GM21526 (cell line): ENCODE results near the gene GDPD4.

ENCODE experiments used
- ATAC-seq: cut with Tn5 transposase; IDR thresholded peaks from one replicate; pipeline ENCODE4 v1.9.1; 2021; ENCODE audit warnings: moderate library complexity; ENCODE audit not compliant: unreplicated experiment, low FRiP score

The GDPD4 gene

GRCh38 chr11:77179681-77180080 lies 121.8 kb downstream of the GDPD4 start:
- no peak for ATAC-seq

DNA sequence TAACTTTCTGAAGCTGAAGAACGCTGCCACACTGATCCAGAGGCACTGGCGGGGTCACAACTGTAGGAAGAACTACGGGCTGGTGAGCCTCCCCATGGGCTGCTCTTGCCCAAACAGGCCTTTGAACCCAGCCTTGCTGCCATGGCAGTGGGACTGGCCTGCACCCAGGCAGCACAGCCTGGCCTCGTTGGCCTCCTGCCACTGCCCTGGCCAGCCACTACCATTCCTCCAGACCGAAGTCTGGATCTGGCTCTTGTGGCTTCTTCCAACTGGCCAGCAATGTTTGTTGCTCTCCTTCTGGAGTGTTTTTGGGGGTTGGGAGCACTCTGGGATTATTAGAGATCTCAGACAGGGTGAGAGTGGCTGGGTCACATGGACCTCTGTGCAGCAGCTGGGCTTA lies 122.4 kb downstream of the GDPD4 start:
- no peak for ATAC-seq

GRCh38 chr11:77178150-77178549 lies 123.3 kb downstream of the GDPD4 start:
- ATAC-seq: no peak

DNA sequence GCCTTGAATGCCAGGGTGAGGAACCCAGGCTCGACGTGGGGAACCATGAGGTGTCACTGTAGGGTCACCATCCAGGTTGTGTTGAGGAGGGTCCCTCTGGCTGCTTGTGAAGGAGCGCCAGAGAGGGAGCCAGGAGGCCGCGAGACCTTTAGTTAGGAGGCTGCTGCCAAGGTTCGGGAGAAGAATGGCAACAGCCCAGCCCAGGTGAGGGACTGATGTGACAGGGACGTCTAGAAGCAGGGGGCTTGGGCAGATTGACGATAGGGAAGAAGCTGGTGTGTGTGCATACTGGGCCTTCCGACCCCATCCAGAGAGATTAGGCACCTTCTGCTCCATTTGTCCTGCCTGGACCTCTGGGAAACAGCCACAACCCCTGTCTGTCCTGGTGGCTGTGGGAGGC lies 124.5 kb downstream of the GDPD4 start:
- no peak for ATAC-seq

GRCh38 chr11:77175869-77176539 lies 125.5 kb downstream of the GDPD4 start:
- ATAC-seq: no peak

DNA sequence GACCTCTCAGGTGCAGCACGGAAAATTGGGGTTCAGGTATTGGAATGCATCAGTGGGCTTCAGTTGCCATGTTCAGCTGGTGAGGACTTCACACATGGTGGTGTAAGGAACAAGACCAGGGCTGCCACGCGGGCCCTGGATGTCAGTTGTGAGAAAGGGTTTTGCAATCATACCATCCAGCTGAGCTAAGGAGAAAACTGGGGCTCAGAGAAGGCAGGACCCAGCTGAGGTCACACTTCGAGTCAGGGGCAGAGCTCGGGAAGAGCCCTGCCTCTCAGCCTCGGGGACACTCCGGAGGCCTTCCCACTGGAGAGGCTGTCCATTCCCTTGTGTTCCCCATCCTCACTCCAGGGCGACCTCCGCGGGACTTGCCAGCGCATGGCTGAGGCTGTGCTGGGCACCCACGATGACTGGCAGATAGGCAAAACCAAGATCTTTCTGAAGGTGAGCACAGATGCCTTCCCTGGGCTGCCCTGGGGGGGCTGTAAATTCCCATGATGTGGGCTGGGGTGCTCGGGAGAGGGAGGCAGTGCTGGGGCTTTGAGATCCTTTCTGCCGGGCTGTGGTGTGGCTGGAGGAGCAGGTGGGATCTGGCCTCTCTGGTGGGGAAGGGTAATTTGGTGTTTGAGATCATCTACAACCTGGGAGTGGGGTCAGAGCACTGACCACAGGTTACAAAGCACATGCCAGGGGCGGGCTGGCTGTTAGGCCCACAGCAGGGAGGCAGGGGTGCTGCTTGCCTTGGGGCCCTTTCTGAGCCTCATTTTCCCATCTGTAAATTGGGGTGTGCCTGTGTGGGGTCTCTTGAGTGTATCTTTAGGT lies 126.3 kb downstream of the GDPD4 start:
- ATAC-seq: no peak

DNA sequence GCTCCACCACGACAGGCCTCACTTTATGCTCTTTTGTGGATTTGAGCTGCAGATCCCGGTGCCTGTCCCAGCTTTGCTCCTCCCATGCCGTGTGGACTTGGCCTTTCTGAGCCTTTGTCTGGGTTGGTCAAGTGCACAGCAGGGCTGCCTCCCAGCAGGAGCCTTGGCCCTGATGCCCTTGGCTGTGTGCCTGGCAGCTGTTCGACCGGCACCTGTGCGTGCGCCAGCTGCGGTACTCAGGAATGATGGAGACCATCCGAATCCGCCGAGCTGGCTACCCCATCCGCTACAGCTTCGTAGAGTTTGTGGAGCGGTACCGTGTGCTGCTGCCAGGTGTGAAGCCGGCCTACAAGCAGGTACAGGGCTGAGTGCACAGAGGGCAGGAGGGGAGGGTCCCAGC lies 126.9 kb downstream of the GDPD4 start:
- no peak for ATAC-seq

- no peak for ATAC-seq
These were observed 128.0 kb downstream of the GDPD4 start for GRCh38 chr11:77173494-77173893.

DNA sequence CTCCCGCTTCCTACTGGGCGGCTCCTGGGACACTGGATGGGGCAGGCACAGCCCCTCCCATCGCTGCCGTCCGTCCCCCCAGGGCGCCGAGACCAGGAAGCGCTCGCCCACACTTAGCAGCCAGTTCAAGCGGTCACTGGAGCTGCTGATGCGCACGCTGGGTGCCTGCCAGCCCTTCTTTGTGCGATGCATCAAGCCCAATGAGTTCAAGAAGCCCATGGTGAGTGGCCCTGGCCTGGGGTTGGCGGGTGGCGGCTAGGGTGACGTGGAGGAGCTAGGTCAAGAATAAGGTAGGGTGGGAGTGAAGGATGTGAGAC lies 128.9 kb downstream of the GDPD4 start:
- ATAC-seq: no peak

GRCh38 chr11:77171885-77172665 lies 129.4 kb downstream of the GDPD4 start:
- ATAC-seq: no peak

GRCh38 chr11:77171254-77171653 lies 130.2 kb downstream of the GDPD4 start:
- no peak for ATAC-seq

GRCh38 chr11:77170107-77170506 lies 131.4 kb downstream of the GDPD4 start:
- ATAC-seq: no peak

GRCh38 chr11:77167791-77168190 lies 133.7 kb downstream of the GDPD4 start:
- ATAC-seq: no peak

DNA sequence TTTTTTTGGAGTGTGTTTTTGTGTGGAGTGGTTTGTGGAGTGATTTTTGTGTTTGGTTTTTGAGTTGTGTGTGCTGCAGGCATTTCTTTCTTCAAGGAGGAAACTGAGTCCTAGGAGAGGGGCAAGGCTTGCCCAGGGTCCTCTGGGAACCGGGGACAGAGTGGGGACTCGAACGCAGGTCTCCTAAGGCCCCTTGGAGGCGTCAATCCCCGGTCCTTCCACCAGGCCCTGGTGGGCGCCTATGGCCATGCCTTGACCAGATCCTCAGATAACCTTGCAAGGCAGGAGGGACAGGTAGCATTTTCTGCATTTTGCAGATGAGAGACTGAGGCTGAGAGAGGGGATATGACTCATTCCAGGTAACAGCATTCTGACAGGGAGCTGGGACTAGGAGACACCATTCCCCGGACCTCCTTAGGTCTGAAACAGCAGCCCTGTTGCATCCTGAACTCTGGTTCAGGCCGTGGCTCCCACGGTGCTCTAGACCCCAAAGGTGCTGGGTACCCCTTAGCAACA lies 134.3 kb downstream of the GDPD4 start:
- no peak for ATAC-seq
